MM.1S (cell line): ENCODE measurements around the gene CCSER1.
"Not testable (repeated sequence)": the region's sequence is repeated elsewhere in the genome, so short reads cannot be mapped to it uniquely, and the experiment has no call there.

ENCODE experiments used
- DNase-seq: peaks from one replicate; pipeline ENCODE4 v3.0.0-alpha.2; 2015
- H2AFZ ChIP-seq: fragments of 300-600 bp; sonication (generic); 2 replicates; pipeline ENCODE4 v1.6.0; 2016; ENCODE audit warnings: antibody characterized with exemption, low read length
- H3F3A ChIP-seq: fragments of 300-600 bp; sonication (generic); 2 replicates; pipeline ENCODE4 v1.6.1; 2016; ENCODE audit warnings: mild to moderate bottlenecking, antibody characterized with exemption, low read length, moderate library complexity, mixed read lengths; ENCODE audit not compliant: insufficient read depth
- H3K27ac ChIP-seq: fragments of 300-600 bp; sonication (generic); 2 replicates; pipeline ENCODE4 v1.5.1; 2016; ENCODE audit warnings: mild to moderate bottlenecking, low read length
- H3K27me3 ChIP-seq: fragments of 300-600 bp; sonication (generic); replicated peaks from 2 replicates; pipeline ENCODE4 v1.6.0; 2016; ENCODE audit warnings: low read length; ENCODE audit not compliant: insufficient read depth
- H3K36me3 ChIP-seq: fragments of 300-600 bp; sonication (generic); replicated peaks from 2 replicates; pipeline ENCODE4 v1.6.1; 2016; ENCODE audit warnings: mild to moderate bottlenecking, low read length, mixed read lengths; ENCODE audit not compliant: insufficient read depth
- H3K4me1 ChIP-seq: fragments of 300-600 bp; sonication (generic); 2 replicates; pipeline ENCODE4 v1.6.1; 2016; ENCODE audit warnings: low read length, mixed read lengths
- H3K4me2 ChIP-seq: fragments of 300-600 bp; sonication (generic); 2 replicates; pipeline ENCODE4 v1.6.0; 2016; ENCODE audit warnings: low read depth, low read length
- H3K4me3 ChIP-seq: fragments of 300-600 bp; sonication (generic); 2 replicates; pipeline ENCODE4 v1.5.1; 2016; ENCODE audit warnings: low read length, mixed read lengths
- H3K79me2 ChIP-seq: fragments of 300-600 bp; sonication (generic); 2 replicates; pipeline ENCODE4 v1.6.1; 2016; ENCODE audit warnings: mixed run types, low read length, mixed read lengths
- H3K9ac ChIP-seq: fragments of 300-600 bp; sonication (generic); 2 replicates; pipeline ENCODE4 v1.6.1; 2016; ENCODE audit warnings: low read length, mixed read lengths
- H3K9me2 ChIP-seq: fragments of 300-600 bp; sonication (generic); replicated peaks from 2 replicates; pipeline ENCODE4 v1.6.1; 2016; ENCODE audit warnings: mild to moderate bottlenecking, low read length, mixed read lengths; ENCODE audit not compliant: insufficient read depth
- H3K9me3 ChIP-seq: fragments of 300-600 bp; sonication (generic); replicated peaks from 2 replicates; pipeline ENCODE4 v1.6.1; 2016; ENCODE audit warnings: mild to moderate bottlenecking, low read length, mixed read lengths; ENCODE audit not compliant: insufficient read depth
- H4K20me1 ChIP-seq: fragments of 300-600 bp; sonication (generic); 2 replicates; pipeline ENCODE4 v1.6.1; 2016; ENCODE audit warnings: mild to moderate bottlenecking, low read length, moderate library complexity, mixed read lengths; ENCODE audit not compliant: insufficient read depth
- EZH2 ChIP-seq: fragments of 300-600 bp; sonication (generic); optimal IDR thresholded peaks from 2 replicates; pipeline ENCODE3; 2017; ENCODE audit warnings: low read depth, mild to moderate bottlenecking, antibody characterized with exemption, low read length, mixed read lengths
- EZH2phosphoT487 ChIP-seq: fragments of 300-600 bp; sonication (generic); IDR thresholded peaks from 2 replicates; pipeline ENCODE4 v1.6.1; 2018; ENCODE audit warnings: antibody characterized with exemption, low read length
- TF ChIP-seq, protein P1 (sequence below): fragments of 300-600 bp; sonication (generic); IDR thresholded peaks from 2 replicates; pipeline ENCODE4 v1.5.1; 2016; ENCODE audit warnings: antibody characterized with exemption, low read length, mixed read lengths

The CCSER1 gene

DNA sequence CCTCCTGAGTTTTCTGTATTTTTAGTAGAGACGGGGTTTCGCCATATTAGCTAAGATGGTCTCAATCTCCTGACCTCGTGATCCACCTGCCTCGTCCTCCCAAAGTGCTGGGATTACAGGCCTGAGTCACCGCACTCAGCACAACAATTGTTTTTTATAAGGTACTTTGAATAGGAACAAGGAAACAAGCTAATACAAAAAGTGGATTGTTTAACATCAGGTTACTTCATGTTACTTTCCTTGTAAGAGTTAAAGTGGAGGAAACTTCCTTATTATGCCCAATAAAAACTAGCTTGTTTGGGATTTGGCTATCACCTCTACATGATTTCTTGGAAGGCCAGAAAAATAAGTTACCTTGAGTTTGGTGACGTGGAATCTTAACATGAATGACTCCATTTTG is 698.7 kb downstream of the CCSER1 start:
- H3K9me2 ChIP-seq: no peaks in the 10 kb centered on the region
- TF ChIP-seq, protein P1, sequence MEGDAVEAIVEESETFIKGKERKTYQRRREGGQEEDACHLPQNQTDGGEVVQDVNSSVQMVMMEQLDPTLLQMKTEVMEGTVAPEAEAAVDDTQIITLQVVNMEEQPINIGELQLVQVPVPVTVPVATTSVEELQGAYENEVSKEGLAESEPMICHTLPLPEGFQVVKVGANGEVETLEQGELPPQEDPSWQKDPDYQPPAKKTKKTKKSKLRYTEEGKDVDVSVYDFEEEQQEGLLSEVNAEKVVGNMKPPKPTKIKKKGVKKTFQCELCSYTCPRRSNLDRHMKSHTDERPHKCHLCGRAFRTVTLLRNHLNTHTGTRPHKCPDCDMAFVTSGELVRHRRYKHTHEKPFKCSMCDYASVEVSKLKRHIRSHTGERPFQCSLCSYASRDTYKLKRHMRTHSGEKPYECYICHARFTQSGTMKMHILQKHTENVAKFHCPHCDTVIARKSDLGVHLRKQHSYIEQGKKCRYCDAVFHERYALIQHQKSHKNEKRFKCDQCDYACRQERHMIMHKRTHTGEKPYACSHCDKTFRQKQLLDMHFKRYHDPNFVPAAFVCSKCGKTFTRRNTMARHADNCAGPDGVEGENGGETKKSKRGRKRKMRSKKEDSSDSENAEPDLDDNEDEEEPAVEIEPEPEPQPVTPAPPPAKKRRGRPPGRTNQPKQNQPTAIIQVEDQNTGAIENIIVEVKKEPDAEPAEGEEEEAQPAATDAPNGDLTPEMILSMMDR: no peak
- TF ChIP-seq EZH2phosphoT487 (no peak), EZH2 (no peak)
- H3K9ac ChIP-seq: no peak overlapping the region
- H3K36me3 ChIP-seq: no peaks in the 10 kb centered on the region
- H3K4me3 ChIP-seq: no peak overlapping the region
- no peaks in the 10 kb centered on the region for H3F3A ChIP-seq
- no peak overlapping the region for H3K27ac ChIP-seq
- H2AFZ ChIP-seq: no peak overlapping the region
- H3K79me2 ChIP-seq: no peaks in the 10 kb centered on the region
- no peak for DNase-seq
- no peaks in the 10 kb centered on the region for H3K27me3 ChIP-seq
- no peaks in the 10 kb centered on the region for H3K4me1 ChIP-seq
- no peak overlapping the region for H3K4me2 ChIP-seq
- no peaks in the 10 kb centered on the region for H3K9me3 ChIP-seq
- no peaks in the 10 kb centered on the region for H4K20me1 ChIP-seq

GRCh38 chr4:90833706-90834105 is 706.5 kb downstream of the CCSER1 start:
- no peak overlapping the region for H3K4me2 ChIP-seq
- no peak overlapping the region for H2AFZ ChIP-seq
- no peak for DNase-seq
- no peaks in the 10 kb centered on the region for H3K4me1 ChIP-seq
- H3F3A ChIP-seq: no peaks in the 10 kb centered on the region
- no peak overlapping the region for H3K27ac ChIP-seq
- no peak overlapping the region for H3K9ac ChIP-seq
- H3K36me3 ChIP-seq: no peaks in the 10 kb centered on the region
- no peaks in the 10 kb centered on the region for H3K27me3 ChIP-seq
- no peaks in the 10 kb centered on the region for H3K79me2 ChIP-seq
- H3K4me3 ChIP-seq: no peak overlapping the region
- no peaks in the 10 kb centered on the region for H3K9me3 ChIP-seq
- TF ChIP-seq EZH2: no peak
- TF ChIP-seq, protein P1: no peak
- TF ChIP-seq EZH2phosphoT487: no peak
- no peaks in the 10 kb centered on the region for H4K20me1 ChIP-seq
- H3K9me2 ChIP-seq: no peaks in the 10 kb centered on the region

GRCh38 chr4:90837241-90837640 is 710.0 kb downstream of the CCSER1 start:
- no peaks in the 10 kb centered on the region for H3K9me3 ChIP-seq
- no peaks in the 10 kb centered on the region for H4K20me1 ChIP-seq
- H3K4me3 ChIP-seq: no peak overlapping the region
- H3K9me2 ChIP-seq: no peaks in the 10 kb centered on the region
- no peaks in the 10 kb centered on the region for H3K79me2 ChIP-seq
- H3K27me3 ChIP-seq: no peaks in the 10 kb centered on the region
- no peak overlapping the region for H3K4me2 ChIP-seq
- TF ChIP-seq, protein P1: no peak
- TF ChIP-seq EZH2phosphoT487: no peak
- TF ChIP-seq EZH2: no peak
- no peaks in the 10 kb centered on the region for H3F3A ChIP-seq
- no peak overlapping the region for H2AFZ ChIP-seq
- H3K36me3 ChIP-seq: no peaks in the 10 kb centered on the region
- no peak overlapping the region for H3K27ac ChIP-seq
- DNase-seq: no peak
- H3K4me1 ChIP-seq: no peaks in the 10 kb centered on the region
- no peak overlapping the region for H3K9ac ChIP-seq

- not testable (repeated sequence) for H3K79me2 ChIP-seq, H3K36me3 ChIP-seq, H3K9me3 ChIP-seq, DNase-seq, H3K27me3 ChIP-seq, H4K20me1 ChIP-seq, H3K9ac ChIP-seq, H3K4me3 ChIP-seq, H3F3A ChIP-seq, H3K9me2 ChIP-seq, H3K4me1 ChIP-seq, H2AFZ ChIP-seq, H3K27ac ChIP-seq, H3K4me2 ChIP-seq
Observed at GRCh38 chr4:90838859-90839258, 711.7 kb downstream of the CCSER1 start.
